ENCODE data around the gene PER1. TPM values are rescaled to one million over a fixed set of nuclear protein-coding genes. Genes with fewer than 3 reads are reported as not detected.

The PER1 gene
- total and polyA plus RNA-seq, 2 of the 13 experiments (the other 11 are each of a cell fraction or from before 2014, with no cell fraction given): 2.6 to 3.6 TPM

DNA sequence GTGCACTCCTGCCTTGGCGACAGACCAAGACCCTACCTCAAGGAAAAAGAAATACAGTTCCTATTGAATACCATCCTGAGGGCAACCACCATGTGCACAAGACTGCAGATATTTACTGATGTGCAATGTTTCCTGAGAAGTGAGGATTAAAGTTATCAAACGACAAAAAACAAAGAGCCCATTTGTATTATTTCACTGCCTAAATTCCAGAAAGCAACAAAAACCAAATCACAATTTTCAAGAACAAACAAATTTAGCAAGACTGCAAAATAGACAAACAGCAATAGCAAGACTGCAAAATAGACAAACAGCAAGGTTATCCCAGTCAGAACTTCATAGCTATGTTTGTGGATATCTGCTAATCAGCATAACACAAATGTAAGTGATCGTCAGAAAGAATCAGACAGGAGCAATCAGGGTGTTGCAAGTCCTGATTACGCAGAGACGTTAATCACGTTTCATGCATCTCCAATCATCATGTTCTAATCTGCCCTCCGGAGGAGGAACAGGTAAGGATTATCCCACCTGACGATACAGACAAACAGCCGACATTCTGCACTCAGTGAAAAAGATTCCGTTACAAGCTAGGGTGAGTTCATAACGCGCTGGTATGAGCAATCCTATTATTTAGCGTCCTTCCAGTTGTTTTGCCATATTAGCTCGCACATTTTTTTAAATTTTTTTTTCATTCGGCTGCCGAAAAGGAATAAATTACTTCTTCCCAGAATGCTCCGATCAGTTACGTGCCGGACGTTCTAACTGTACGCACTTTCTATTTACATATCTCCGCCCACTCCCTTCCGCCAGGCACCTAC is 21.1 kb upstream of the PER1 start (continued):
- TF ChIP-seq, protein P1, sequence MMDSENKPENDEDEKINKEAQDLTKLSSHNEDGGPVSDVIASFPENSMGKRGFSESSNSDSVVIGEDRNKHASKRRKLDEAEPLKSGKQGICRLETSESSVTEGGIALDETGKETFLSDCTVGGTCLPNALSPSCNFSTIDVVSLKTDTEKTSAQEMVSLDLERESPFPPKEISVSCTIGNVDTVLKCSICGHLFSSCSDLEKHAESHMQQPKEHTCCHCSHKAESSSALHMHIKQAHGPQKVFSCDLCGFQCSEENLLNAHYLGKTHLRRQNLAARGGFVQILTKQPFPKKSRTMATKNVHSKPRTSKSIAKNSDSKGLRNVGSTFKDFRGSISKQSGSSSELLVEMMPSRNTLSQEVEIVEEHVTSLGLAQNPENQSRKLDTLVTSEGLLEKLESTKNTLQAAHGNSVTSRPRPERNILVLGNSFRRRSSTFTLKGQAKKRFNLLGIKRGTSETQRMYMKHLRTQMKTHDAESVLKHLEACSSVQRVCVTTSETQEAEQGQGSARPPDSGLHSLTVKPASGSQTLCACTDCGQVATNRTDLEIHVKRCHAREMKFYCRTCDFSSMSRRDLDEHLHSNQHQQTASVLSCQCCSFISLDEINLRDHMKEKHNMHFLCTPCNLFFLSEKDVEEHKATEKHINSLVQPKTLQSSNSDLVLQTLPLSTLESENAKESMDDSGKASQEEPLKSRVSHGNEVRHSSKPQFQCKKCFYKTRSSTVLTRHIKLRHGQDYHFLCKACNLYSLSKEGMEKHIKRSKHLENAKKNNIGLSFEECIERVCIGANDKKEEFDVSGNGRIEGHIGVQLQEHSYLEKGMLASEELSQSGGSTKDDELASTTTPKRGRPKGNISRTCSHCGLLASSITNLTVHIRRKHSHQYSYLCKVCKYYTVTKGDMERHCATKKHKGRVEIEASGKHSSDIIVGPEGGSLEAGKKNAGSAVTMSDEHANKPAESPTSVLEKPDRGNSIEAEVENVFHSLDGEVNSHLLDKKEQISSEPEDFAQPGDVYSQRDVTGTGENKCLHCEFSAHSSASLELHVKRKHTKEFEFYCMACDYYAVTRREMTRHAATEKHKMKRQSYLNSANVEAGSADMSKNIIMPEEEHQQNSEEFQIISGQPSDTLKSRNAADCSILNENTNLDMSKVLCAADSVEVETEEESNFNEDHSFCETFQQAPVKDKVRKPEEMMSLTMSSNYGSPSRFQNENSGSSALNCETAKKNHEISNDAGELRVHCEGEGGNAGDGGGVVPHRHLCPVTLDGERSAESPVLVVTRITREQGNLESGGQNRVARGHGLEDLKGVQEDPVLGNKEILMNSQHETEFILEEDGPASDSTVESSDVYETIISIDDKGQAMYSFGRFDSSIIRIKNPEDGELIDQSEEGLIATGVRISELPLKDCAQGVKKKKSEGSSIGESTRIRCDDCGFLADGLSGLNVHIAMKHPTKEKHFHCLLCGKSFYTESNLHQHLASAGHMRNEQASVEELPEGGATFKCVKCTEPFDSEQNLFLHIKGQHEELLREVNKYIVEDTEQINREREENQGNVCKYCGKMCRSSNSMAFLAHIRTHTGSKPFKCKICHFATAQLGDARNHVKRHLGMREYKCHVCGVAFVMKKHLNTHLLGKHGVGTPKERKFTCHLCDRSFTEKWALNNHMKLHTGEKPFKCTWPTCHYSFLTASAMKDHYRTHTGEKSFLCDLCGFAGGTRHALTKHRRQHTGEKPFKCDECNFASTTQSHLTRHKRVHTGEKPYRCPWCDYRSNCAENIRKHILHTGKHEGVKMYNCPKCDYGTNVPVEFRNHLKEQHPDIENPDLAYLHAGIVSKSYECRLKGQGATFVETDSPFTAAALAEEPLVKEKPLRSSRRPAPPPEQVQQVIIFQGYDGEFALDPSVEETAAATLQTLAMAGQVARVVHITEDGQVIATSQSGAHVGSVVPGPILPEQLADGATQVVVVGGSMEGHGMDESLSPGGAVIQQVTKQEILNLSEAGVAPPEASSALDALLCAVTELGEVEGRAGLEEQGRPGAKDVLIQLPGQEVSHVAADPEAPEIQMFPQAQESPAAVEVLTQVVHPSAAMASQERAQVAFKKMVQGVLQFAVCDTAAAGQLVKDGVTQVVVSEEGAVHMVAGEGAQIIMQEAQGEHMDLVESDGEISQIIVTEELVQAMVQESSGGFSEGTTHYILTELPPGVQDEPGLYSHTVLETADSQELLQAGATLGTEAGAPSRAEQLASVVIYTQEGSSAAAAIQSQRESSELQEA (CRISPR knock-in tag; IDR thresholded peaks at IDR 0.05; ENCODE audit: not compliant biosample characterization): no peak
- TF ChIP-seq MAFK (conservative IDR thresholded peaks at IDR 0.05 in 1 of 2, IDR thresholded peaks at IDR 0.05 in 1 of 2; ENCODE audit: low read length in 2 of 2) (peak; percentile 88 to 94), HMG20A (CRISPR knock-in tag; IDR thresholded peaks at IDR 0.05; ENCODE audit: borderline replicate concordance) (peak; percentile 80), RFX1 (IDR thresholded peaks at IDR 0.05) (no peak), TAF15 (IDR thresholded peaks at IDR 0.05; ENCODE audit: low read depth, low read length, poor library complexity, severe bottlenecking) (no peak), ZZZ3 (CRISPR knock-in tag; IDR thresholded peaks at IDR 0.05; ENCODE audit: borderline replicate concordance) (no peak), DNMT1 (CRISPR knock-in tag; IDR thresholded peaks at IDR 0.05) (no peak), PTBP1 (IDR thresholded peaks at IDR 0.05; ENCODE audit: low read depth, low read length, poor library complexity, severe bottlenecking) (no peak), ESRRA (CRISPR knock-in tag; IDR thresholded peaks at IDR 0.05; ENCODE audit: low read depth) (peak; percentile 35; the same call in 1 of the 2 replicates), SALL1 (CRISPR knock-in tag; IDR thresholded peaks at IDR 0.05) (peak; percentile 79; the same call in 1 of the 2 replicates), RCOR2 (CRISPR knock-in tag; IDR thresholded peaks at IDR 0.05) (peak; percentile 93), ZNF629 (CRISPR knock-in tag; conservative IDR thresholded peaks at IDR 0.05) (no peak; the same call in none of the 2 replicates), FOXA3 (CRISPR knock-in tag; IDR thresholded peaks at IDR 0.05) (peak; percentile 92), HDAC6 (IDR thresholded peaks at IDR 0.05; ENCODE audit: low read depth, low read length) (peak; percentile 76), ZNF3 (CRISPR knock-in tag; IDR thresholded peaks at IDR 0.05) (peak; percentile 59; the same call in 1 of the 2 replicates), GABPA (IDR thresholded peaks at IDR 0.05; ENCODE audit: low read depth, low read length) (no peak), GABPA (CRISPR knock-in tag; IDR thresholded peaks at IDR 0.05; ENCODE audit: low read depth) (peak; percentile 71), HMGA1 (CRISPR knock-in tag; conservative IDR thresholded peaks at IDR 0.05) (no peak), STAT5B (CRISPR knock-in tag; IDR thresholded peaks at IDR 0.05) (peak; percentile 98), MZF1 (CRISPR knock-in tag; IDR thresholded peaks at IDR 0.05; ENCODE audit: borderline replicate concordance) (no peak)
- TF ChIP-seq, protein P2, sequence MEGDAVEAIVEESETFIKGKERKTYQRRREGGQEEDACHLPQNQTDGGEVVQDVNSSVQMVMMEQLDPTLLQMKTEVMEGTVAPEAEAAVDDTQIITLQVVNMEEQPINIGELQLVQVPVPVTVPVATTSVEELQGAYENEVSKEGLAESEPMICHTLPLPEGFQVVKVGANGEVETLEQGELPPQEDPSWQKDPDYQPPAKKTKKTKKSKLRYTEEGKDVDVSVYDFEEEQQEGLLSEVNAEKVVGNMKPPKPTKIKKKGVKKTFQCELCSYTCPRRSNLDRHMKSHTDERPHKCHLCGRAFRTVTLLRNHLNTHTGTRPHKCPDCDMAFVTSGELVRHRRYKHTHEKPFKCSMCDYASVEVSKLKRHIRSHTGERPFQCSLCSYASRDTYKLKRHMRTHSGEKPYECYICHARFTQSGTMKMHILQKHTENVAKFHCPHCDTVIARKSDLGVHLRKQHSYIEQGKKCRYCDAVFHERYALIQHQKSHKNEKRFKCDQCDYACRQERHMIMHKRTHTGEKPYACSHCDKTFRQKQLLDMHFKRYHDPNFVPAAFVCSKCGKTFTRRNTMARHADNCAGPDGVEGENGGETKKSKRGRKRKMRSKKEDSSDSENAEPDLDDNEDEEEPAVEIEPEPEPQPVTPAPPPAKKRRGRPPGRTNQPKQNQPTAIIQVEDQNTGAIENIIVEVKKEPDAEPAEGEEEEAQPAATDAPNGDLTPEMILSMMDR (CRISPR knock-in tag; IDR thresholded peaks at IDR 0.05): no peak

Measured in HepG2 (cell line).